Endometrium (tissue), 2 donors: ENCODE results near the gene HBEGF.
"Not testable (repeated sequence)": the region's sequence is repeated elsewhere in the genome, so short reads cannot be mapped to it uniquely, and the experiment has no call there.

ENCODE experiments used
- FAIRE-seq: peaks from 2 replicates; lab custom pipeline; 2012; peaks lifted over from hg19 to GRCh38; lab: Jason Lieb, UNC
- donor health status: control.
- donor health status: control.

HBEGF gene

GRCh38 chr5:140360681-140361479 is 14.5 kb upstream of the HBEGF start:
- no peak for FAIRE-seq

- no peak for FAIRE-seq
Measured at GRCh38 chr5:140360101-140360500, 13.7 kb upstream of the HBEGF start, which contains the start of gene SLC4A9. Gene SLC4A9, plus strand, starts transcription at chr5:140360194. Its CDS starts 43 bp downstream, at chr5:140360237.

GRCh38 chr5:140358738-140359310 is 12.4 kb upstream of the HBEGF start:
- FAIRE-seq: no peak

- FAIRE-seq: no peak
Measured at GRCh38 chr5:140357726-140358093, 11.3 kb upstream of the HBEGF start.

GRCh38 chr5:140356853-140357725 is 10.7 kb upstream of the HBEGF start:
- FAIRE-seq: no peak

- FAIRE-seq: no peak
Measured at GRCh38 chr5:140355546-140355945, 9.1 kb upstream of the HBEGF start.

GRCh38 chr5:140351609-140352334 is 5.4 kb upstream of the HBEGF start:
- no peak for FAIRE-seq

- FAIRE-seq: no peak
Measured at GRCh38 chr5:140349244-140349643, 2.8 kb upstream of the HBEGF start.

- FAIRE-seq: no peak
Measured at GRCh38 chr5:140348104-140348503, 1.7 kb upstream of the HBEGF start.

GRCh38 chr5:140347360-140347759 is 957 bp upstream of the HBEGF start:
- FAIRE-seq: no peak

GRCh38 chr5:140345919-140346347 is 470 bp downstream of the HBEGF start:
- FAIRE-seq: no peak

- no peak for FAIRE-seq
Measured at GRCh38 chr5:140344683-140345423, 1.6 kb downstream of the HBEGF start.

- not testable (repeated sequence) for FAIRE-seq
Measured at GRCh38 chr5:140343849-140344248, 2.6 kb downstream of the HBEGF start.

- FAIRE-seq: no peak
Measured at GRCh38 chr5:140342896-140343295, 3.5 kb downstream of the HBEGF start.

- FAIRE-seq: no peak
Measured at GRCh38 chr5:140342287-140342686, 4.1 kb downstream of the HBEGF start.

GRCh38 chr5:140341591-140341990 is 4.8 kb downstream of the HBEGF start:
- no peak for FAIRE-seq

- no peak for FAIRE-seq
Measured at GRCh38 chr5:140340605-140341121, 5.7 kb downstream of the HBEGF start.

- FAIRE-seq: no peak
Measured at GRCh38 chr5:140339636-140340035, 6.8 kb downstream of the HBEGF start.

- FAIRE-seq: no peak
Measured at GRCh38 chr5:140338908-140339307, 7.5 kb downstream of the HBEGF start.

- no peak for FAIRE-seq
Measured at GRCh38 chr5:140338336-140338735, 8.1 kb downstream of the HBEGF start.

- FAIRE-seq: no peak
Measured at GRCh38 chr5:140337880-140338279, 8.5 kb downstream of the HBEGF start.
